ENCODE measurements around the gene ZNF672. TPM values are rescaled to one million over a fixed set of nuclear protein-coding genes. Genes with fewer than 3 reads are reported as not detected.
A peak's percentile ranks its signal among the peaks of the same experiment; 100 is the strongest.

The ZNF672 gene
- polyA plus RNA-seq, 1 donor (not counting 4 experiments of a cell fraction or from before 2014, with no cell fraction given), result 12.6 TPM

- no peaks in the 10 kb centered on the region for H3K9me3 ChIP-seq (ENCODE audit: control insufficient read depth, low read depth, low read length)
- H3K9ac ChIP-seq (ENCODE audit: control insufficient read depth, extremely low read depth, insufficient read depth, low read length), result peak overlapping the region; percentile 79
- TF ChIP-seq CTCF (optimal IDR thresholded peaks at IDR 0.05 in 1 of 3, IDR thresholded peaks at IDR 0.05 in 1 of 3, conservative IDR thresholded peaks at IDR 0.05 in 1 of 3; ENCODE audit: extremely low read depth in 1 of 3, insufficient read depth in 2 of 3, low read length in 3 of 3) (no peak), EZH2 (IDR thresholded peaks at IDR 0.05; ENCODE audit: low read length) (no peak)
- peaks cover 17% of the 10 kb centered on the region for H3K79me2 ChIP-seq (ENCODE audit: control insufficient read depth, insufficient read depth, low read length)
- H3K27ac ChIP-seq (ENCODE audit: control insufficient read depth, insufficient read depth, low read length), result peak overlapping the region; percentile 91
- dilution Hi-C loops (cut with MboI; ENCODE audit: extremely low pct_ligation_motif_present, low sequenced_read_pairs), result no loop called here
- H3K9me1 ChIP-seq (ENCODE audit: control insufficient read depth, extremely low read depth, insufficient read depth, low read length), result no peaks in the 10 kb centered on the region
- H2AFZ ChIP-seq (ENCODE audit: control insufficient read depth, low read length), result no peak overlapping the region
- peaks cover 8 to 9% of the 10 kb centered on the region in 2 experiments for H3K36me3 ChIP-seq (ENCODE audit: control insufficient read depth in 2 of 2, extremely low read depth in 1 of 2, insufficient read depth in 2 of 2, low read length in 2 of 2)
- H3K4me2 ChIP-seq (ENCODE audit: control insufficient read depth, extremely low read depth, insufficient read depth, low read depth, low read length), result peak overlapping the region; percentile 68
- peak; percentile 69 for FAIRE-seq
- peak; percentile 92 for DNase-seq (ENCODE audit: low read depth, low spot score)
- H3K4me3 ChIP-seq (ENCODE audit: control insufficient read depth in 2 of 3, extremely low read depth in 1 of 3, insufficient read depth in 2 of 3, low read depth in 1 of 3, low read length in 3 of 3), result peak overlapping the region in 1 of 3 experiments; percentile 30
- no peaks in the 10 kb centered on the region for H3K27me3 ChIP-seq (ENCODE audit: control insufficient read depth, extremely low read depth, insufficient read depth, low read length)
- no peaks in the 10 kb centered on the region for H4K20me1 ChIP-seq (ENCODE audit: control insufficient read depth, extremely low read depth, insufficient read depth, low read length)
- H3K4me1 ChIP-seq (ENCODE audit: control insufficient read depth, extremely low read depth, insufficient read depth, low read length), result peaks cover 28% of the 10 kb centered on the region
Observed at GRCh38 chr1:248842781-248843331, 4.8 kb downstream of the ZNF672 start.

GRCh38 chr1:248843687-248844086 is 5.7 kb downstream of the ZNF672 start:
- dilution Hi-C loops (cut with MboI; ENCODE audit: extremely low pct_ligation_motif_present, low sequenced_read_pairs), result no loop called here
- Histone ChIP-seq H3K4me1 (ENCODE audit: control insufficient read depth, extremely low read depth, insufficient read depth, low read length) (peaks cover 28% of the 10 kb centered on the region), H2AFZ (ENCODE audit: control insufficient read depth, low read length) (no peak overlapping the region), H3K4me3 (ENCODE audit: control insufficient read depth in 2 of 3, extremely low read depth in 1 of 3, insufficient read depth in 2 of 3, low read depth in 1 of 3, low read length in 3 of 3) (no peak overlapping the region), H3K9me1 (ENCODE audit: control insufficient read depth, extremely low read depth, insufficient read depth, low read length) (no peaks in the 10 kb centered on the region), H4K20me1 (ENCODE audit: control insufficient read depth, extremely low read depth, insufficient read depth, low read length) (no peaks in the 10 kb centered on the region), H3K36me3 (ENCODE audit: control insufficient read depth in 2 of 2, extremely low read depth in 1 of 2, insufficient read depth in 2 of 2, low read length in 2 of 2) (peaks cover 11 to 12% of the 10 kb centered on the region in 2 experiments), H3K9me3 (ENCODE audit: control insufficient read depth, low read depth, low read length) (no peaks in the 10 kb centered on the region), H3K4me2 (ENCODE audit: control insufficient read depth, extremely low read depth, insufficient read depth, low read depth, low read length) (no peak overlapping the region), H3K79me2 (ENCODE audit: control insufficient read depth, insufficient read depth, low read length) (peaks cover 17% of the 10 kb centered on the region), H3K9ac (ENCODE audit: control insufficient read depth, extremely low read depth, insufficient read depth, low read length) (peak overlapping the region; percentile 15), H3K27me3 (ENCODE audit: control insufficient read depth, extremely low read depth, insufficient read depth, low read length) (no peaks in the 10 kb centered on the region), H3K27ac (ENCODE audit: control insufficient read depth, insufficient read depth, low read length) (peak overlapping the region; percentile 91)
- no peak for FAIRE-seq
- TF ChIP-seq CTCF (optimal IDR thresholded peaks at IDR 0.05 in 1 of 3, IDR thresholded peaks at IDR 0.05 in 1 of 3, conservative IDR thresholded peaks at IDR 0.05 in 1 of 3; ENCODE audit: extremely low read depth in 1 of 3, insufficient read depth in 2 of 3, low read length in 3 of 3), result no peak
- no peak for TF ChIP-seq EZH2 (IDR thresholded peaks at IDR 0.05; ENCODE audit: low read length)
- DNase-seq (ENCODE audit: low read depth, low spot score), result no peak
